Mucosa of rectum (tissue), 2 donors: Measurements from ENCODE around the gene TJP3.
A peak's percentile ranks its signal among the peaks of the same experiment; 100 is the strongest.

Experiments
- H3K27ac ChIP-seq, 2 donors: one replicate each; pipeline ENCODE4 v1.7.0; 2013; ENCODE audit warnings: inconsistent platforms in 2 of 2, low read depth in 2 of 2, low read length in 2 of 2
- H3K27me3 ChIP-seq, 2 donors: one replicate each; pipeline ENCODE4 v1.7.0; 2013; ENCODE audit warnings: low read length in 2 of 2; ENCODE audit not compliant: control insufficient read depth in 2 of 2, insufficient read depth in 2 of 2
- H3K36me3 ChIP-seq, 2 donors: one replicate each; pipeline ENCODE4 v1.7.0; 2013; ENCODE audit warnings: low read length in 2 of 2; ENCODE audit not compliant: control insufficient read depth in 2 of 2, insufficient read depth in 2 of 2
- H3K4me1 ChIP-seq, 2 donors: one replicate each; pipeline ENCODE4 v1.7.0; 2013; ENCODE audit warnings: low read length in 2 of 2, mild to moderate bottlenecking in 1 of 2; ENCODE audit not compliant: control insufficient read depth in 2 of 2, insufficient read depth in 2 of 2
- H3K4me3 ChIP-seq, 2 donors: one replicate each; pipeline ENCODE4 v1.7.0; 2013; ENCODE audit warnings: low read length in 2 of 2
- H3K9ac ChIP-seq, 2 donors: one replicate each; pipeline ENCODE4 v1.7.0; 2013; ENCODE audit warnings: low read length in 2 of 2, low read depth in 1 of 2, mild to moderate bottlenecking in 1 of 2
- H3K9me3 ChIP-seq, 2 donors: one replicate each; pipeline ENCODE4 v1.7.0; 2013; ENCODE audit warnings: low read length in 2 of 2; ENCODE audit not compliant: control insufficient read depth in 2 of 2
- donor health status: healthy.
- donor health status: Normal muscosa, but diverticular disease.

Gene TJP3

DNA sequence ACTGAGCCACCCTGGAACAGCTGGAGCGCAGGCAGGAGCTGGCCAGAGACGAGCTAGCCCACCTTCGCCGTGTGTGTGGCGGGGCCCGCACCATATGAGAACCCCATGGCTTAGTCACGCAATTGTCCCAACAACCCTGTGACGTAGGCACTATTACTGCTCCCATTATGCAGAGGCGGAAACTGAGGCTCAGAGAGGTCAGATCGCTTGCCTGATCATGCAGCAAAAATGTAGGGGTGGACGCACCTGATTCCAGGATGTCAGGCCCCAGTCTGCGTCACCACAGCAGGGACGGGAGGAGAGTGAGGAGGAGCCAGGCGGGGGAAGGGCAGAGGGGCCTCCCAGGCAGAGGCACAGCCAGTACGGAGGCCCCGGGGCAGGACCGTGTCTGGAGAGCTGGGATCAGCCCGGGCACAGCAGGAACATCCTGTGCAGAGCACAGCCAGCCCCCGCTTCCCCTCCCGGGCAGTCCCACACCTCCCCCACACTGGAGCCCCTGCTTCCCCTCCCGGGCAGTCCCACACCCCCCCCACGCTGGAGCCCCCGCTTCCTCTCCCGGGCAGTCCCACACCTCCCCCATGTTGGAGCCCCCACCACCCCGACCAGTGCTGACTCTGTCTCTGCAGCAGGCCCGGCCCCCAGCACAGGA lies 24.7 kb upstream of the TJP3 start:
- Histone ChIP-seq H3K27ac (no peak overlapping the region), H3K27me3 (no peaks in the 10 kb centered on the region), H3K9me3 (no peaks in the 10 kb centered on the region), H3K36me3 (peaks cover 0 to 9% of the 10 kb centered on the region in 2 donors), H3K4me1 (peaks cover 7 to 9% of the 10 kb centered on the region in 2 donors), H3K4me3 (no peak overlapping the region), H3K9ac (no peak overlapping the region)

DNA sequence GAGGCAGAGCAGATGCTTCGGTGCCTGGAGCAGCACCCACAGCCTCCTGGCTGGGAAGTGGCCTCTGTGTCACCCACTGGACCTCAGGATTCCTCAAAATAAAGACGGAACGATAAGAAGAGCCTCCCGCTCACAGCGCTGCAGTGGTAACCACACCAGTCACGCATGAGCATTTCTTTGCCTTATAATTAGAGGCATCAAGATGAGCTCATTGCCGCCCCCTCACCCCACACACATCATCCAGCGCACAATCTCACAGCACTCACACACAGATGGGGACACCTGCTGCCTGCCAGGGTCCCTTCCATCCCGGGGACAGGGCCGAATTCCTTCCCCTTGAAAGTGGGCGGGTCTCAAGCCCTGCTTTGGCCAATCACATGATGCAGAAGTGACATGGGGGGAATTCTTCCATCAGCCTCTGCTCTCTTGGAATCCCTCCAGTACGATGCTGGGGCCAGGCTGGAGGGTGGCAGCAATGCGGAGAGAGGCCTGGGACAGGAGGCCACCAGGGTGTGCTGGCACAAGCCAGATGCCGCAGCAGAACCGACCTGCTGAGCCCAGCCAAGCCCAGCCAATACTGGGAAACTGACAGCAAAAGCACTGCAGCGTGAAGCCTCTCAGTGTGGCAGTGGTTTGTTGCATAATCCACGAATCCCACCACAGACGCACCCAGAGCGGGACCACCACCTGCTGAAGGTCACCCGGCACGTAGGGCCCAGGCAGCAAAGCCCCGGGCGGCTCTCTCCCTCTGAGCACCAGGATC lies 23.9 kb upstream of the TJP3 start:
- peaks cover 7 to 9% of the 10 kb centered on the region in 2 donors for H3K4me1 ChIP-seq

DNA sequence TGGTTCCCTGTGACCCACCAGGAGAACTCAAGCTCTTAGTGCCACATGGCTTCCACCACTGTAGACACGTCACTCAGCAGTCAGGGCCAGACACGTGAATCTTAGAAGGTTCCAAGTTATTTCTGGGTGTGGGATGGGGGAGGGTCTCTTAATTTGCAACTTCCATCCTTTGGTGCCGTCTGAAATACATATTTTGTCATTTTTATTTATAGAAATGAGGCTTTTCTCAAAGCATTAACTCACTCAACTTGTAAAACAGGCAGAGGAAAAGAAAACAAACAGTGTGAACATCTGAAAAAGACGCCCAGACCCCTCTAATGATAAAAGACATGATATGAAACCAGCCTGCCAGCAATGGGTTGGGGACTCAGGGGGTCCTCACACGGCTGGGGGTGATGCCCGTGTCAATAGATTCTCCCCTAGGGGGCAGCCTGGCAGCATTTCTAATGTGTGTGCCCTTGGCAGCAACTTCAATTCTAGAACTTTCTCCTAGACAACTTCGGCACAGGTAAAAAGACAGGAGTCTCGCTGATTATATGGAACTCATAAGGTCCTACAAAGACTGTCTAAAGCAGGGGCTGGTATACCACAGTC lies 23.3 kb upstream of the TJP3 start:
- no peak overlapping the region for H3K27ac ChIP-seq
- H3K4me1 ChIP-seq = peaks cover 7 to 9% of the 10 kb centered on the region in 2 donors
- H3K9ac ChIP-seq = no peak overlapping the region
- no peak overlapping the region for H3K4me3 ChIP-seq
- H3K27me3 ChIP-seq = no peaks in the 10 kb centered on the region
- peaks cover 0 to 5% of the 10 kb centered on the region in 2 donors for H3K36me3 ChIP-seq
- H3K9me3 ChIP-seq = no peaks in the 10 kb centered on the region

More for the DNA sequence above, 23.9 kb upstream of the TJP3 start:
- H3K9ac ChIP-seq = no peak overlapping the region
- H3K36me3 ChIP-seq = peaks cover 0 to 9% of the 10 kb centered on the region in 2 donors
- H3K4me3 ChIP-seq = no peak overlapping the region
- H3K9me3 ChIP-seq = no peaks in the 10 kb centered on the region
- H3K27me3 ChIP-seq = no peaks in the 10 kb centered on the region
- H3K27ac ChIP-seq = no peak overlapping the region

DNA sequence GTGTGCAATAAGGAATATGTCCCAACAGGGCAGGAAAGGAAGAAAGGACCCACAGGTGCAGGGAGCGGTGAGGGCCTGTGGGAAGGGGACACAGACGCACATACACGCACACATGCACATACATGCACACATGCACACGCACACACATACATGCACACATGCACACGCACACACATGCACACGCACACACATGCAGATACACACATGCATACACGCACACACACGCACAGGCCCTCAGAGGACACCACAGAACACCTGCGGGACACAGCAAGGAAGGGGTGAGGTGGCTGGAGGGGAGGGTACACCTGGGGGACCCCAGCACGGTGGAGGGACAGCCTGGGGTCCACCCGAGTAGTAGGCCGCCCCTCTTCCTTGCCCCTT lies 20.8 kb upstream of the TJP3 start:
- H3K27ac ChIP-seq = peak overlapping the region in 1 of 2 donors; percentile 58
- H3K9ac ChIP-seq = peak overlapping the region in 1 of 2 donors; percentile 51
- H3K4me1 ChIP-seq = peaks cover 7 to 9% of the 10 kb centered on the region in 2 donors
- no peaks in the 10 kb centered on the region for H3K27me3 ChIP-seq
- H3K9me3 ChIP-seq = no peaks in the 10 kb centered on the region
- peaks cover 0 to 4% of the 10 kb centered on the region in 2 donors for H3K36me3 ChIP-seq
- H3K4me3 ChIP-seq = peak overlapping the region; percentile 48 to 57

DNA sequence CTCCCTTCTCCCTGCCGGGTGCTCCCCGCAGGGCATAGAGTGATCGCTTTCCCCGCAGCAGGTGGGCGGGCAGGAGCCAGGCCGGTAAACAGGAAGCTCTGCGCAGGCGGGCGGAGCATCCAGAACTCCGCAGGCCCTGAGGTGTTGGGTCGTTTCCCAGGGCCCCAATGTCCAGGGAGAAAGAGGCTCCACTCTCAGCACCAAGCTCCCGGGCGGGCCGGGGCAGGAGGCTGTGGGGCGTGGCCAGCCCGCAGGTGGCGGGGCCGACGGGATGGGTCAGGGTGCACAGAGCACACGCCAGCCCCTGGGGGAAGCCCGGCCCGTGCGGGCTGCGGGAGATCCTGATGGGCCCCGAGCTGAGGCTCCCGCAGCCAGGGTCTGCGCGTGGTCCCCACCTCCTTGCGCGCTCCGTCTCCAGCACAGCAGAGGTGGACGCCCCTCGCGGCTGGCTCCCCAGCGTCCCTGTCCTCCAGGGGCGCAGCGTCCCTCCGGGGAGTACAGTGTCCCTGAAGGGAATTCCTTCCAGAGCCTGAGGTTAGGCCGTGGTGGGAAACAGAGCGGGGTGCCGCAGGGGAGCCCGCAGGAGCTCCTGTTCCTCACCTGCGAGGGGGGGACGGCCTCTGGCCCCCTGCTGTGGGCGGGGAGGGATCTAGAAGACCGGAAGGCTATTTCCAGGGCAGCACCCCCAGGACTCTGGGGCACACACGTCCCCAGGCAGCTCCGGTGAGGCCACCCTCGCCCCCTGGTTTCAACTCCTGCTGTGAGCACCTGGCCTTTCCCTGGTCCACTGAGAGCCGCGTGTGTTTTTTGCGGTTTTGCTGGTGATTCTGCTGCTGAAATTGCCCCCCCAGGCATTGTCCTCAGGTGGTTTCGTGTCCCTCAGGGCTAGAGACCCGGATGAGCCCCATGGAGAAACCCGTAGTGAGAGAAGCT lies 20.1 kb upstream of the TJP3 start:
- H3K4me1 ChIP-seq = peaks cover 7 to 9% of the 10 kb centered on the region in 2 donors
- H3K36me3 ChIP-seq = peaks cover 0 to 4% of the 10 kb centered on the region in 2 donors
- peak overlapping the region; percentile 48 to 57 for H3K4me3 ChIP-seq
- peak overlapping the region; percentile 32 to 51 for H3K9ac ChIP-seq
- no peaks in the 10 kb centered on the region for H3K9me3 ChIP-seq
- peak overlapping the region in 1 of 2 donors; percentile 58 for H3K27ac ChIP-seq
- H3K27me3 ChIP-seq = no peaks in the 10 kb centered on the region

DNA sequence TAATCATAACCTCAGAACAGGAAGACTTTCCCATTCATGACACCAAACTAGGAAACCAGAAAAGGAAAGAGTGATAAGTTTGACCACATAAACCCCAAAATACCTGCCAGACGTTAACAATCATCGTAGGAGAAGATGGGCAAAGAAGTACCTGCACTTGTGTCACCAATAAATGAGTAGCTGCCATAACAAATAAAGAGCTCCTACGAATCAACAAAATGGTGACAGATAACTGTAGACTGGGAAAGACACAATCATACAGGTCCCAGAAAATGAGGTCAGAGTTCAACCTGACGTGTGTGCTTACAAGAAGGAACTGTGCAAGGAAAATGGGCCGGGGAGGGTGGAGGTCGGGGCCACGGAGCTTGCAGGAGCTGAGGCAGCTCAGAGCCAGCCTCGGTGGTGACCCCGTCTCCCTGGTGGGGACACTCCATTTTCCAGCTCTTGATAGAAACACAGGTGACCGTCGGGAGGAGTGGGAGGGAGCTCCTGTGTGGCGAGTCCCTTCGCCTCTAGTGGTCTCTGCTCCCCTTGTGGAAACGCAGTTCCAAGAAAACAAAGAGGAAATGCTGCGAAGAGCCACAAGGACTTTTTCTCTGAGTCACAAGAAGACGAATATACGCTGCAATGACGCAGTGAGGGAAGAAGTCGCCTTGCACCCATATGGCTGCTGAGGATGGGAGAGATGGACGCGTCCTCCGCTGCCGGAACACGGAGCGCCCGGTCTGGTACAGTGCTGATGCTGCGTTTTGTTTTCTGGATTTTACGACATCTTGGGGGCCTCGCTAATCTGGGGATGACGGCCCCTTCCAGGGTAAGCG lies 17.4 kb upstream of the TJP3 start:
- H3K4me1 ChIP-seq = peaks cover 7 to 9% of the 10 kb centered on the region in 2 donors
- H3K36me3 ChIP-seq = no peaks in the 10 kb centered on the region
- no peak overlapping the region for H3K27ac ChIP-seq
- no peaks in the 10 kb centered on the region for H3K27me3 ChIP-seq
- H3K9ac ChIP-seq = no peak overlapping the region
- H3K9me3 ChIP-seq = no peaks in the 10 kb centered on the region
- H3K4me3 ChIP-seq = no peak overlapping the region

DNA sequence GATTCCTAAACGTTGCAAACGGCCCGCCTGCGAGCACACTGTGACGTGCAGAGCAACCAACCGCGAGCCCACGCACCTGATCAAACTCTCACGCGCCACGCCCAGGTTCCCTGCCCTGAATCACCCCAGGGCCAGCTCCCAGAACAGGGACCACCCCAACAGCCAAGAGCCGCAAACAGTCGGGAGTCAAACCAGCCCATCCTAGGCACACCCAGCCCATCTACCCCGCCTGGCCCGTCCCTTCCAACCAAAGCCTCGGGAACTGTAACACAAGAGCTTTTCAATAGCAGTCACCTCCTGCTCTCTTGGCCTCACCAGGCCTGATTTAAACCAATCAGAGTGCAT lies 16.8 kb upstream of the TJP3 start:
- no peak overlapping the region for H3K4me3 ChIP-seq
- H3K9ac ChIP-seq = no peak overlapping the region
- no peak overlapping the region for H3K27ac ChIP-seq
- H3K27me3 ChIP-seq = no peaks in the 10 kb centered on the region
- no peaks in the 10 kb centered on the region for H3K9me3 ChIP-seq
- no peaks in the 10 kb centered on the region for H3K36me3 ChIP-seq
- peaks cover 7 to 9% of the 10 kb centered on the region in 2 donors for H3K4me1 ChIP-seq

DNA sequence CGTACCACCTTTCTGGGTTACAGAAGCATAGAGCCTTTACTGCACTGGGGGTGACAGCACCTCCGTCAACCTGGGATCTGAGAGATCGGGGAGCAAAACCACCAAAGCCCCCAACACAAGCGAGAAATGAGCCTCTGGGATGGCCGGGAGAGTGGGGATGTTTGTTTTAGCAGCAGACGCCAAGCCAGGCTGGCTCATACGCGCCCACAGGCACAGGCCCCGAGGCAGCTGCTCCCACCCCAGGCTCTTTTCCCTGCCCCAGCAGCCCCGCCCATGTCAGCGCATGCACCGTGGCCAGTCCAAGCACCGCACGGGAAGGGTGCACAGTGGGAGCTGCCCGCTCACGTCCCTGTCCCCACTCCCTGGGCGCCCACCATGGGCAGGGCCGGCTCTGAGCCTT lies 16.5 kb upstream of the TJP3 start:
- Histone ChIP-seq H3K27ac (no peak overlapping the region), H3K36me3 (no peaks in the 10 kb centered on the region), H3K4me1 (peaks cover 7 to 9% of the 10 kb centered on the region in 2 donors), H3K4me3 (no peak overlapping the region), H3K27me3 (no peaks in the 10 kb centered on the region), H3K9me3 (no peaks in the 10 kb centered on the region), H3K9ac (no peak overlapping the region)
